Smooth muscle cell (in vitro differentiated cells): ENCODE results near the gene HJV. TPM values are rescaled to one million over a fixed set of nuclear protein-coding genes. Genes with fewer than 3 reads are reported as not detected.

Experiments
- DNase-seq: peaks from one replicate; lab custom pipeline; 2025; ENCODE audit not compliant: unreplicated experiment; lab: John Stamatoyannopoulos, UW
- H2AFZ ChIP-seq: fragments of 200-600 bp; sonication (generic); 2 replicates; pipeline ENCODE4 v1.6.0; 2016; ENCODE audit warnings: antibody characterized with exemption, low read depth, mild to moderate bottlenecking
- H3F3A ChIP-seq: fragments of 200-600 bp; sonication (generic); 2 replicates; pipeline ENCODE4 v1.6.0; 2017; ENCODE audit warnings: antibody characterized with exemption, low read depth
- H3K27ac ChIP-seq: fragments of 200-600 bp; sonication (generic); 2 replicates; pipeline ENCODE4 v1.5.1; 2016; ENCODE audit warnings: low read depth, mild to moderate bottlenecking
- H3K27me3 ChIP-seq: fragments of 200-600 bp; sonication (generic); 2 replicates; pipeline ENCODE4 v1.6.1; 2016; ENCODE audit warnings: low read depth, mild to moderate bottlenecking
- H3K36me3 ChIP-seq: fragments of 200-600 bp; sonication (generic); 2 replicates; pipeline ENCODE4 v1.5.1; 2016; ENCODE audit warnings: low read depth
- H3K4me1 ChIP-seq: fragments of 200-600 bp; sonication (generic); 2 replicates; pipeline ENCODE4 v1.5.1; 2016; ENCODE audit warnings: low read depth
- H3K4me2 ChIP-seq: fragments of 200-600 bp; sonication (generic); 2 replicates; pipeline ENCODE4 v1.6.0; 2016; ENCODE audit warnings: mild to moderate bottlenecking
- H3K4me3 ChIP-seq: fragments of 200-600 bp; sonication (generic); 2 replicates; pipeline ENCODE4 v1.5.1; 2016; ENCODE audit warnings: mild to moderate bottlenecking
- H3K79me2 ChIP-seq: fragments of 200-600 bp; sonication (generic); 2 replicates; pipeline ENCODE4 v1.6.0; 2016; ENCODE audit warnings: low read depth, mild to moderate bottlenecking
- H3K9ac ChIP-seq: fragments of 200-600 bp; sonication (generic); 2 replicates; pipeline ENCODE4 v1.6.0; 2016; ENCODE audit warnings: low read depth
- H3K9me3 ChIP-seq: fragments of 200-600 bp; sonication (generic); replicated peaks from 2 replicates; pipeline ENCODE4 v1.5.1; 2016; ENCODE audit warnings: low read depth
- H4K20me1 ChIP-seq: fragments of 200-600 bp; sonication (generic); 2 replicates; pipeline ENCODE4 v1.6.0; 2016; ENCODE audit warnings: low read depth
- CTCF ChIP-seq: fragments of 200-600 bp; sonication (generic); IDR thresholded peaks from 2 replicates; pipeline ENCODE4 v1.5.1; 2017; ENCODE audit warnings: borderline replicate concordance, mild to moderate bottlenecking, antibody characterized with exemption; ENCODE audit not compliant: insufficient read depth, poor library complexity, severe bottlenecking
- WGBS: methylation state at CpG from one replicate; pipeline ENCODE4 v1.1.7; 2016; ENCODE audit warnings: low lambda C conversion rate; 5-methylcytosine and 5-hydroxymethylcytosine counted together
- polyA plus RNA-seq: library from polyadenylated mRNA; unstranded; fragments of >200 nt; fragmentation: Nextera tagmentation; extraction: Ambion mirVana; gene quantifications from 2 replicates; pipeline ENCODE4 v1.2.1, GENCODE V29; 2016
- total RNA-seq: library from RNA; depleted of rRNA; stranded (reverse); fragments of >200 nt; gene quantifications from 2 replicates; pipeline ENCODE4 v1.2.3, GENCODE V29; 2014

The HJV gene
- total and polyA plus RNA-seq, 2 experiments from 2014 or later, result not detected

GRCh38 chr1:145990249-145990855, 31.2 kb downstream of the HJV start:
- H3K4me1 ChIP-seq, result peaks cover 27% of the 10 kb centered on the region
- no peaks in the 10 kb centered on the region for H3K9me3 ChIP-seq
- peaks cover 30% of the 10 kb centered on the region for H3K79me2 ChIP-seq
- H3K4me2 ChIP-seq, result no peak overlapping the region
- peak overlapping the region; percentile 44 for H3K27ac ChIP-seq
- no peak overlapping the region for H3K9ac ChIP-seq
- peaks cover 45% of the 10 kb centered on the region for H4K20me1 ChIP-seq
- no peak for TF ChIP-seq CTCF
- H3K4me3 ChIP-seq, result no peak overlapping the region
- 91% methylated on average over 7 of the region's 7 CpGs for WGBS
- no peaks in the 10 kb centered on the region for H3K36me3 ChIP-seq
- peaks cover 31% of the 10 kb centered on the region for H3F3A ChIP-seq
- no peak for DNase-seq
- no peak overlapping the region for H2AFZ ChIP-seq
- no peaks in the 10 kb centered on the region for H3K27me3 ChIP-seq

GRCh38 chr1:145988773-145989172, 32.8 kb downstream of the HJV start:
- WGBS, result 83% methylated on average over 5 of the region's 5 CpGs
- TF ChIP-seq CTCF, result no peak

GRCh38 chr1:145987926-145988325, 33.6 kb downstream of the HJV start:
- Histone ChIP-seq H4K20me1 (peaks cover 21% of the 10 kb centered on the region), H3K4me2 (no peak overlapping the region), H3K27me3 (no peaks in the 10 kb centered on the region), H3K79me2 (peaks cover 6% of the 10 kb centered on the region), H3K27ac (no peak overlapping the region), H3K9me3 (no peaks in the 10 kb centered on the region), H3K36me3 (no peaks in the 10 kb centered on the region), H3K4me1 (peaks cover 17% of the 10 kb centered on the region), H3F3A (peaks cover 15% of the 10 kb centered on the region), H3K9ac (no peak overlapping the region), H3K4me3 (no peak overlapping the region), H2AFZ (no peak overlapping the region)
- WGBS, result 93% methylated on average over 1 of the region's 1 CpG
- DNase-seq, result no peak
- TF ChIP-seq CTCF, result no peak

More at GRCh38 chr1:145988773-145989172, 32.8 kb downstream of the HJV start:
- no peak overlapping the region for H2AFZ ChIP-seq
- H3K36me3 ChIP-seq, result no peaks in the 10 kb centered on the region
- H3K79me2 ChIP-seq, result peaks cover 15% of the 10 kb centered on the region
- peaks cover 29% of the 10 kb centered on the region for H4K20me1 ChIP-seq
- no peaks in the 10 kb centered on the region for H3K9me3 ChIP-seq
- peaks cover 24% of the 10 kb centered on the region for H3F3A ChIP-seq
- H3K4me1 ChIP-seq, result peaks cover 25% of the 10 kb centered on the region
- no peak for DNase-seq
- H3K9ac ChIP-seq, result no peak overlapping the region
- H3K27ac ChIP-seq, result peak overlapping the region; percentile 20
- H3K4me3 ChIP-seq, result no peak overlapping the region
- no peaks in the 10 kb centered on the region for H3K27me3 ChIP-seq
- no peak overlapping the region for H3K4me2 ChIP-seq

- Histone ChIP-seq H3K36me3 (no peaks in the 10 kb centered on the region), H3F3A (peaks cover 7% of the 10 kb centered on the region), H3K9me3 (no peaks in the 10 kb centered on the region), H3K27me3 (no peaks in the 10 kb centered on the region), H3K27ac (peak overlapping the region; percentile 86), H3K79me2 (no peaks in the 10 kb centered on the region), H3K4me1 (peaks cover 16% of the 10 kb centered on the region), H4K20me1 (peaks cover 7% of the 10 kb centered on the region), H2AFZ (no peak overlapping the region), H3K4me3 (no peak overlapping the region), H3K9ac (no peak overlapping the region), H3K4me2 (peak overlapping the region; percentile 56)
- DNase-seq, result no peak
- 84% methylated on average over 6 of the region's 6 CpGs for WGBS
- TF ChIP-seq CTCF, result no peak
Observed at GRCh38 chr1:145986551-145986950, 35.0 kb downstream of the HJV start.
